ENCODE data around the gene SESN3.

SESN3 gene

GRCh38 chr11:95157824-95158223, 73.2 kb downstream of the SESN3 start:
- Histone ChIP-seq H3K27me3 (ENCODE audit: control insufficient read depth, insufficient read depth, low read length) (no peaks in the 10 kb centered on the region), H3K79me2 (no peaks in the 10 kb centered on the region), H3K36me3 (ENCODE audit: control insufficient read depth, insufficient read depth, low read length) (no peaks in the 10 kb centered on the region), H3K9me3 (ENCODE audit: control insufficient read depth, low read length) (no peaks in the 10 kb centered on the region), H3K27ac (no peak overlapping the region), H3K4me2 (ENCODE audit: low read length) (no peak overlapping the region), H2AFZ (no peak overlapping the region), H3K9ac (no peak overlapping the region), H3K4me3 (ENCODE audit: low read depth, low read length) (no peak overlapping the region), H3K4me1 (peaks cover 9% of the 10 kb centered on the region)
- TF ChIP-seq, protein P1, sequence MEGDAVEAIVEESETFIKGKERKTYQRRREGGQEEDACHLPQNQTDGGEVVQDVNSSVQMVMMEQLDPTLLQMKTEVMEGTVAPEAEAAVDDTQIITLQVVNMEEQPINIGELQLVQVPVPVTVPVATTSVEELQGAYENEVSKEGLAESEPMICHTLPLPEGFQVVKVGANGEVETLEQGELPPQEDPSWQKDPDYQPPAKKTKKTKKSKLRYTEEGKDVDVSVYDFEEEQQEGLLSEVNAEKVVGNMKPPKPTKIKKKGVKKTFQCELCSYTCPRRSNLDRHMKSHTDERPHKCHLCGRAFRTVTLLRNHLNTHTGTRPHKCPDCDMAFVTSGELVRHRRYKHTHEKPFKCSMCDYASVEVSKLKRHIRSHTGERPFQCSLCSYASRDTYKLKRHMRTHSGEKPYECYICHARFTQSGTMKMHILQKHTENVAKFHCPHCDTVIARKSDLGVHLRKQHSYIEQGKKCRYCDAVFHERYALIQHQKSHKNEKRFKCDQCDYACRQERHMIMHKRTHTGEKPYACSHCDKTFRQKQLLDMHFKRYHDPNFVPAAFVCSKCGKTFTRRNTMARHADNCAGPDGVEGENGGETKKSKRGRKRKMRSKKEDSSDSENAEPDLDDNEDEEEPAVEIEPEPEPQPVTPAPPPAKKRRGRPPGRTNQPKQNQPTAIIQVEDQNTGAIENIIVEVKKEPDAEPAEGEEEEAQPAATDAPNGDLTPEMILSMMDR (IDR thresholded peaks at IDR 0.05) = no peak

- TF ChIP-seq, protein P1 (IDR thresholded peaks at IDR 0.05) = no peak
- Histone ChIP-seq H3K4me3 (ENCODE audit: low read depth, low read length) (no peak overlapping the region), H3K4me1 (peaks cover 9% of the 10 kb centered on the region), H3K27me3 (ENCODE audit: control insufficient read depth, insufficient read depth, low read length) (no peaks in the 10 kb centered on the region), H3K4me2 (ENCODE audit: low read length) (peak overlapping the region; percentile 26), H3K36me3 (ENCODE audit: control insufficient read depth, insufficient read depth, low read length) (no peaks in the 10 kb centered on the region), H3K9me3 (ENCODE audit: control insufficient read depth, low read length) (no peaks in the 10 kb centered on the region), H3K27ac (peak overlapping the region; percentile 45), H3K79me2 (no peaks in the 10 kb centered on the region), H3K9ac (no peak overlapping the region), H2AFZ (peak overlapping the region; percentile 69)
Measured at GRCh38 chr11:95156916-95157541, 74.0 kb downstream of the SESN3 start.

GRCh38 chr11:95156133-95156721, 74.8 kb downstream of the SESN3 start:
- Histone ChIP-seq H3K9me3 (ENCODE audit: control insufficient read depth, low read length) (no peaks in the 10 kb centered on the region), H3K36me3 (ENCODE audit: control insufficient read depth, insufficient read depth, low read length) (no peaks in the 10 kb centered on the region), H2AFZ (no peak overlapping the region), H3K4me2 (ENCODE audit: low read length) (no peak overlapping the region), H3K4me1 (peaks cover 13% of the 10 kb centered on the region), H3K79me2 (no peaks in the 10 kb centered on the region), H3K9ac (no peak overlapping the region), H3K27ac (no peak overlapping the region), H3K27me3 (ENCODE audit: control insufficient read depth, insufficient read depth, low read length) (no peaks in the 10 kb centered on the region), H3K4me3 (ENCODE audit: low read depth, low read length) (no peak overlapping the region)
- TF ChIP-seq, protein P1 (IDR thresholded peaks at IDR 0.05) = no peak

DNA sequence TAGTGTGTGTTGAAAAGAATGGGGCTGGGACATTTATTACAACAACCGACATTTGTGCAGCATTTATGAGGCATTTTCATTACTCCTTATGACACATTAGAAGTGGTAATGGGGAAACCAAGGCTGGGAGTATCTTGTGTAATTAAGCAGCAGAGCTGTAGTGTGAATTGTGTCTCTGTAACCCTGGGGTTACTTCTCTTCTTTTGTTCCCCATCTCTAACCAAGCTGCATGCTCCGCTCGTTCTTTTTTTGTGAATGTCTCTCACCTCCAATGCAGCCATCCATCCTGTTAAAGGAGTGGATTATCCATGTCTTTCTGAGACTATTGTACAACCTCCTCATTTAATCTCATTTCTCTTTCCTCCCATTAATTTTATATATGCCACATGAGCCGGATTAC, 75.6 kb downstream of the SESN3 start:
- H3K36me3 ChIP-seq (ENCODE audit: control insufficient read depth, insufficient read depth, low read length) = no peaks in the 10 kb centered on the region
- no peak overlapping the region for H3K4me3 ChIP-seq (ENCODE audit: low read depth, low read length)
- H3K9me3 ChIP-seq (ENCODE audit: control insufficient read depth, low read length) = no peaks in the 10 kb centered on the region
- H2AFZ ChIP-seq = no peak overlapping the region
- no peak overlapping the region for H3K9ac ChIP-seq
- no peak overlapping the region for H3K4me2 ChIP-seq (ENCODE audit: low read length)
- no peak overlapping the region for H3K27ac ChIP-seq
- TF ChIP-seq, protein P1 (IDR thresholded peaks at IDR 0.05) = no peak
- no peaks in the 10 kb centered on the region for H3K27me3 ChIP-seq (ENCODE audit: control insufficient read depth, insufficient read depth, low read length)
- peaks cover 13% of the 10 kb centered on the region for H3K4me1 ChIP-seq
- H3K79me2 ChIP-seq = no peaks in the 10 kb centered on the region

DNA sequence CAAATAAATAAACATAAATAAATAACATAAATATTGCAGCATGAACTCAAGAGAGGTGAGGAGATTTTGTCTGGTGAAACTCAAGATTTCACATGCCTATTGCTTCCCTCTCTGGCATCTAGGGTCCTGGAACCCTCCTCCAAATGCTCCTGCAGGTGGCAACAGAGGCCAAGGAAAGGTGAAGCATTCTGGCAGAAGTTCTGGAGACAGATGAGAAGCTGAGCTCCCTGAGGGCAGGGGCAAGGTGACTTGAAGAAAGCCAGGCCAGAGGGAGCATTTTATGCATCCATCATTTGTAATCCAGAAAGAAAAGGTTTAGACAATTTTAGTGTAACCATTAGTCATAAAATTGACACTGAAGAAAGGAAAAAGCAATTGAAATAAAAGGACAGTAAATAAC, 76.5 kb downstream of the SESN3 start:
- no peak overlapping the region for H3K27ac ChIP-seq
- no peaks in the 10 kb centered on the region for H3K36me3 ChIP-seq (ENCODE audit: control insufficient read depth, insufficient read depth, low read length)
- H3K27me3 ChIP-seq (ENCODE audit: control insufficient read depth, insufficient read depth, low read length) = no peaks in the 10 kb centered on the region
- H3K4me3 ChIP-seq (ENCODE audit: low read depth, low read length) = no peak overlapping the region
- H3K4me2 ChIP-seq (ENCODE audit: low read length) = no peak overlapping the region
- no peaks in the 10 kb centered on the region for H3K9me3 ChIP-seq (ENCODE audit: control insufficient read depth, low read length)
- no peaks in the 10 kb centered on the region for H3K79me2 ChIP-seq
- H3K9ac ChIP-seq = no peak overlapping the region
- H3K4me1 ChIP-seq = peaks cover 16% of the 10 kb centered on the region
- no peak overlapping the region for H2AFZ ChIP-seq
- TF ChIP-seq, protein P1 (IDR thresholded peaks at IDR 0.05) = peak; percentile 34

Data from parathyroid adenoma (tissue), 2 donors.